GM20431 (cell line): Measurements from ENCODE around the gene LIFR.

Experiments used
- in situ Hi-C: fragments of 300-500 bp; cut with MseI, MboI; formaldehyde crosslinking; loops from one replicate; pipeline ENCODE4 v1.15.0; 2020; ENCODE audit warnings: low sequenced_read_pairs; ENCODE audit not compliant: unreplicated experiment

Gene LIFR

GRCh38 chr5:38554403-38554802 lies 2.0 kb downstream of the LIFR start:
- in situ Hi-C loops = no loop called here

- in situ Hi-C loops = no loop called here
These were observed 3.4 kb downstream of the LIFR start for GRCh38 chr5:38553001-38553521.

GRCh38 chr5:38551030-38552017 lies 5.1 kb downstream of the LIFR start:
- in situ Hi-C loops = no loop called here

- in situ Hi-C loops = no loop called here
These were observed 8.2 kb downstream of the LIFR start for GRCh38 chr5:38548064-38548759.

- in situ Hi-C loops = no loop called here
These were observed 9.2 kb downstream of the LIFR start for GRCh38 chr5:38547257-38547656.

- in situ Hi-C loops = no loop called here
These were observed 9.7 kb downstream of the LIFR start for GRCh38 chr5:38546691-38547146.

- in situ Hi-C loops = no loop called here
These were observed 12.6 kb downstream of the LIFR start for GRCh38 chr5:38543886-38544285.

GRCh38 chr5:38543074-38543473 lies 13.4 kb downstream of the LIFR start:
- in situ Hi-C loops = no loop called here

- in situ Hi-C loops = no loop called here
These were observed 15.2 kb downstream of the LIFR start for GRCh38 chr5:38541174-38541725.

GRCh38 chr5:38540314-38540713 lies 16.1 kb downstream of the LIFR start:
- in situ Hi-C loops = no loop called here

GRCh38 chr5:38538161-38538560 lies 18.3 kb downstream of the LIFR start:
- in situ Hi-C loops = no loop called here

- in situ Hi-C loops = no loop called here
These were observed 18.9 kb downstream of the LIFR start for GRCh38 chr5:38537505-38537904.

GRCh38 chr5:38536968-38537367 lies 19.5 kb downstream of the LIFR start:
- in situ Hi-C loops = no loop called here

- in situ Hi-C loops = no loop called here
These were observed 20.6 kb downstream of the LIFR start for GRCh38 chr5:38535845-38536244.

- in situ Hi-C loops = no loop called here
These were observed 21.1 kb downstream of the LIFR start for GRCh38 chr5:38535248-38535750.

- in situ Hi-C loops = no loop called here
These were observed 22.3 kb downstream of the LIFR start for GRCh38 chr5:38534156-38534453.

- in situ Hi-C loops = no loop called here
These were observed 22.9 kb downstream of the LIFR start for GRCh38 chr5:38533286-38534155.

- in situ Hi-C loops = no loop called here
These were observed 24.2 kb downstream of the LIFR start for GRCh38 chr5:38532165-38532669.

GRCh38 chr5:38531518-38531917 lies 24.9 kb downstream of the LIFR start:
- in situ Hi-C loops = no loop called here
